ENCODE data around the gene RRAS2.
"Not testable (repeated sequence)": the region's sequence is repeated elsewhere in the genome, so short reads cannot be mapped to it uniquely, and the experiment has no call there.

Gene RRAS2

GRCh38 chr11:14358729-14359439 lies at the start of gene RRAS2:
Gene RRAS2 (minus strand): TSS chr11:14359183. CDS start chr11:14358870, 313 bp downstream.
- DNase-seq (ENCODE audit: low spot score) = peak; percentile 91

- no peak for DNase-seq (ENCODE audit: low spot score)
Measured at GRCh38 chr11:14408612-14409011, 49.6 kb upstream of the RRAS2 start.

DNA sequence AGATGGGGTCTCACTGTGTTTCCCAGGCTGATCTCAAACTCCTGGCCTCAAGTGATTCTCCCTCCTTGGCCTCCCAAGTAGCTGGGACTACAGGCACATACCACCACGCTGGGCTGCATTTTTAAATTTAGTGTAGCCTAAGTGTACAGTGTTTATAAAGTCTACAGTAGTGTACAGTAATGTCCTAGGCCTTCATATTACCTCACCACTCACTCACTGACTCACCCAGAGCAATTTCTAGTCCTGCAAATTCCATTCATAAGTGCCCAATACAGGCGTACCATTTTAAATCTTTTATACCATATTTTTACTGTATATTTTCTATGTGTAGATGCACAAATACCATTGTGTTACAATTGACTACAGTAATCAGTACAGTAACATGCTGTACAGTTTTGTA lies 47.1 kb upstream of the RRAS2 start:
- DNase-seq (ENCODE audit: low spot score) = not testable (repeated sequence)

DNA sequence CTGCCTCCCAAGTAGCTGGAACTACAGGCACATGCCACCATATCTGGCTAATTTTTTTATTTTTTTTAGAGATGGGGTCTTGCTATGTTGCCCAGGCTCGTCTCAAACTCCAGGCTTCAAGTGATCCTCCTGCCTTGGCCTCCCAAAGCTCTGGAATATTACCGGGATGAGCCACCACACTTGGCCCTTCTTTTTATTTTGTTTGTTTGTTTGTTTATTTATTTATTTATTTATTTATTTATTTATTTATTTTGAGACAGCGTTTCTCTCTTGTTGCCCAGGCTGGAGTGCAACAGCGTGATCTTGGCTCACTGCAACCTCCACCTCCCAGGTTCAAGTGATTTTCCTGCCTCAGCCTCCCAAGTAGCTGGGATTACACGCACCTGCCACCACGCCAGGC lies 44.5 kb upstream of the RRAS2 start:
- DNase-seq (ENCODE audit: low spot score) = not testable (repeated sequence)

DNA sequence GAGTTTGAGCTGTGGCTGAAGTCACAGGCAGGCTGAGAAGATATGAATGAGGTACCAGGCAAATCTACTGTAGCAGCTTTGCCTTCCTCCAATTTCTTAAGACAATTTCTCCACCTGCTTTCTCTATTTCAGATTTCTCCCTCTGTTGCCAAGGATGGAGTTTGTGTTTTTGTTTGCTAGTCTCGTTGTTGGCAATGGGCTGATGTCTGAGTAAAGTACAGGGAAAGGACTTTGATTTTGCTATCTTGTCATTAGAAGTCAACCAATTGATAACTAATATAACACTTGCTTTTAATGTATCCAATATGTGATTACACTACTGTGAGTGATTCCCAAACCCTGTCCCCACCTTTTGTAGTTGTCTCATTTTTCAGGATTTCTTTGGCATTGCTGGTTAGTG lies 40.1 kb upstream of the RRAS2 start:
- no peak for DNase-seq (ENCODE audit: low spot score)

DNA sequence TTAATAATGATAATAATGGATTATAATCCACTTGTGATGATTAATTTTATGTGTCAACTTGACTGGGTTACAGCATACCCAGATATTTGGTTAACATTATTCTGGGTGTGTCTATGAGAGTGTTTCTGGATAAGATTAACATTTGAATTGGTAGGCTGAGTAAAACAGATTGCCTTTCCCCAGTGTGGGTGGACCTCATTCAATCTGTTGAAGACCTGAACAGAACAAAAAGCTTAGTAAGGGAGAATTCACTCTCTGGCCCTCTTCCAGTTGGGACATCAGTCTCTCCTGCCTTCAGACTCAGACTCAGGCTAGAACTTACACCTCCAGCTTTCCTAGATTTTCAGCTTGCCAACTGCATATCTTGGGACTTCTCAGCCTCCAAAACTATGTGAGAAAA lies 37.3 kb upstream of the RRAS2 start:
- no peak for DNase-seq (ENCODE audit: low spot score)

GRCh38 chr11:14393889-14394288 lies 34.9 kb upstream of the RRAS2 start:
- no peak for DNase-seq (ENCODE audit: low spot score)

DNA sequence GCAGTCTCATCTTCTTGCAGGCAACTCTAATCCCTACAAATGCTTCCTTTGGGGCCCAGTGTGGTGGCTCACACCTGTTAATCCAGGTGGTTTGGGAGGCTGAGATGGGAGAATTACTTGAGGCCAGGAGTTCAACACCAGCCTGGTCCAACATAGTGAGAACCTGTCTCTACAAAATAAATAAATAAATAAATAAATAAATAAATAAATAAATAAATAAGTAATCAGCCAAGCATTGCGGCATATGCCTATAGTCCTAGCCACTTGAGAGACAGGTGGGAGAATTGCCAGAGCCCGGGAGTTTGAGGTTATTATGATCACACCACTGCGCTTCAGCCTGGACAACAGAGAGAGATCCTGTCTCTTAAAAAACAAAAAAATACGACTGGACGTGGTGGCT lies 34.1 kb upstream of the RRAS2 start:
- no peak for DNase-seq (ENCODE audit: low spot score)

DNA sequence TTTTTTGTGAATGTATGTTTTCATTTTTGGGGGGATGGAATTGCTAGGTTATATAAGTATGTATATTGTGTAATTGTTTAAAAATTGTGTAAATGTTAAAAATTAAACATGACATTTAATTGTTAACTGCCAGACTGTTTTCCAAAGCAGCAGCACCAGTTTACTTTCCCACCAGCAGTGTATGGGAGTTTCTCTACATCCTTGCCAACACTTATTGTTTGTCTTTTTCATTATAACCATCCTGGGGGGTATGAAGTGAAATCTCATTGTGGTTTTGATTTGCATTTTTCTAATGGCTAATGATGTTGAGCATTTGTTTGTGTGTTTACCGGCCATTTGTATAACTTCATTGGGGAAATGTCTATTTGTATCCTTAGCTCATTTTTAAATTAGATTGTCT lies 31.7 kb upstream of the RRAS2 start:
- DNase-seq (ENCODE audit: low spot score) = no peak

DNA sequence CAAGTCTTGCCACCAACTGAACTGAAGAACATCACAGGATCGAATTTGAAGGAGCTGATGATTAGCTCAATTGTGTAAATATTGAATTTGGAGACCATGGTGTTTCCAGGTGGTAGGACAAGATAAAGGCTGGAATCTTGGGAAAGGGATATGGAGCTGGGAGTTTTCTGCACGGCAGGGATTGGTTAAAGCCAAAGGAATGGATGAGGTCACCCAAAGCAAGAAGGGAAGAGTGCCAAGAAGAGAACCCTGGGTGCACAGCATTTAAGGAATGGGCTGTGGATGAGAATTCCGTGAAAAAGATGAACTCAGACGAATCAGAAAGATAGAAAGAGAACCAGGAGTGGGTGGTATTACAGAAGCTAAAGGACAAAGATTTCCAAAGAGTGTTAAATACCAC lies 29.4 kb upstream of the RRAS2 start:
- DNase-seq (ENCODE audit: low spot score) = no peak

DNA sequence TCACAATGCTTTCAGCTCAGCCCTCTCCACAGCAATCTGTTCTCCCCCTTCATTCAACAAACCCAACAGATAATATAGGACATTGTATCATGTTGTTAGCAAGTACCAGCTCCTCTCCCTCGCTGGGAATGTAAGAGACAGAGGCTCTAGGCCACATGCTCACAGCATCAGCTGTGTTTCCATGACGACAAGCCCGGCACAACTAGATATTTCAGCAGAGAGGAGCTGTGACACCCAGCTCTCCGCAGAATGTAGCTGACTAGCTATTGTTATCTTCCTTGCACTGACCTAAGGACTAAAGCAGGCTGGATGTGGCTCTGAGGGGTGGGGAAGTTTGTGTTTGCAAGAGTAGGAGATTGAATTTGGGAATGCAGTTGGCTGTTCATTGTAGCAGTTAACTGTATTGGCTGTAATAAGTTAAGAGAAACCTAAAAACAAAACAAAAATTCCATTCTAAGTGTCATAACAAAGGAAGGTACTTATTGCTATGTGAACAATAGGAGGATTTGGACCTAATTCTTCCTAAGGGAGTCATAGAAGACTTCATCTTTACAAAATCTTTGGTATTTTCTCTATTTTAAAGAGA lies 28.0 kb upstream of the RRAS2 start:
- DNase-seq (ENCODE audit: low spot score) = peak; percentile 57

DNA sequence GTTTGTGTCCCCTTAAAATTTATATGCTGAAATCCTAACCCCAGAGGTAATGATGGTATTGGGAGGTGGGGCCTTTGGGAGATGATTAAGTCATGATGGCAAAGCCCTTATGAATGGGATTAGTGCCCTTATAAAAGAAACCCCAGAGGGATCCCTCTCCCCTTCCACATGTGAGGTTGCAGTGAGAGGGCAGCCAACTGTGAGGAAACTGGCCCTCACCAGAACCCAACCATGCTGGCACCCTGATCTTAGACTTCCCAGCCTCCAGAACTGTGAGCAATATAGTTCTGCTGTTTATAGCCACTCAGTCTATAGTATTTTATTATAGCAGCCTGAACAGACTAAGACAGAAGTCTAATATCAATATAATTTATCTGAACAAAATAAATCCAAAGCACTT lies 27.1 kb upstream of the RRAS2 start:
- DNase-seq (ENCODE audit: low spot score) = no peak

DNA sequence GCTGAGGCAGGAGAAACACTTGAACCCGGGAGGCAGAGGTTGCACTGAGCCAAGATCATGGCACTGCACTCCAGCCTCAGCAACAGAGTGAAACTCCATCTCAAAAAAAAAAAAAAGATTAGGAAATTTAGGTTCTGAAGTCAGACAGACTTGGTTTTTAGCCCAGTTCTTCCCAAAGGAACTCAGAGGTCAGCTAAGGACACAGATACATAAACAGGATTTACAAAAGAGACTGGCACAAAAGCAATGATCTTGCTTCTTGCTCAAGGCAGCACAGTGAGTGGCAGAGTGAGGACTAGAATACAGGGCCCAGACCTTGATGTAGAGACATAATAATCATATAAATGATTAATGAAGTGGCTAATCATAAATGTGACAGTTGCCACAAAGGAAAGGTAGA lies 25.4 kb upstream of the RRAS2 start:
- no peak for DNase-seq (ENCODE audit: low spot score)

DNA sequence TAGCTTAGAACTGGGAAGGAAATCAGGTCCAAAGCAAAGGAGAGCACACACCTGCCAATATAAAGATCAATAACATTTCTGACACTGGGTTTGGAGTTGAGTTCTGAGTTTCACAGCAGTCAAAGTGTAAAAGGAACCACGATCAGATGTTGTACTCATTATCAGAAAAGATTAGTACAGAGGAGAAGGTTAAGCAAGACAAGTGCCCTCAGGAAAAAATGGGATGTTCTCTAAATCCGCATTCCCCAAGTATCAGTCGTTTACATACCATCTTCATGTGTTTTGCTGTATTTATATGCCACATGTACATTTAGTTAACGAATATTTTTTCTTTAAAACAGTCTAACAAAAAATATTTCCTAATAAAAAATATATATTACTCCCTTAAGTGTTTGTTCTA lies 23.0 kb upstream of the RRAS2 start:
- DNase-seq (ENCODE audit: low spot score) = no peak

GRCh38 chr11:14380947-14381561 lies 22.1 kb upstream of the RRAS2 start:
- DNase-seq (ENCODE audit: low spot score) = peak; percentile 83

- DNase-seq (ENCODE audit: low spot score) = no peak
Measured at GRCh38 chr11:14380125-14380936, 21.3 kb upstream of the RRAS2 start.

GRCh38 chr11:14378171-14378570 lies 19.2 kb upstream of the RRAS2 start:
- no peak for DNase-seq (ENCODE audit: low spot score)

GRCh38 chr11:14376920-14377319 lies 17.9 kb upstream of the RRAS2 start:
- DNase-seq (ENCODE audit: low spot score) = no peak

GRCh38 chr11:14374922-14375830 lies 16.2 kb upstream of the RRAS2 start:
- peak; percentile 36 for DNase-seq (ENCODE audit: low spot score)

DNA sequence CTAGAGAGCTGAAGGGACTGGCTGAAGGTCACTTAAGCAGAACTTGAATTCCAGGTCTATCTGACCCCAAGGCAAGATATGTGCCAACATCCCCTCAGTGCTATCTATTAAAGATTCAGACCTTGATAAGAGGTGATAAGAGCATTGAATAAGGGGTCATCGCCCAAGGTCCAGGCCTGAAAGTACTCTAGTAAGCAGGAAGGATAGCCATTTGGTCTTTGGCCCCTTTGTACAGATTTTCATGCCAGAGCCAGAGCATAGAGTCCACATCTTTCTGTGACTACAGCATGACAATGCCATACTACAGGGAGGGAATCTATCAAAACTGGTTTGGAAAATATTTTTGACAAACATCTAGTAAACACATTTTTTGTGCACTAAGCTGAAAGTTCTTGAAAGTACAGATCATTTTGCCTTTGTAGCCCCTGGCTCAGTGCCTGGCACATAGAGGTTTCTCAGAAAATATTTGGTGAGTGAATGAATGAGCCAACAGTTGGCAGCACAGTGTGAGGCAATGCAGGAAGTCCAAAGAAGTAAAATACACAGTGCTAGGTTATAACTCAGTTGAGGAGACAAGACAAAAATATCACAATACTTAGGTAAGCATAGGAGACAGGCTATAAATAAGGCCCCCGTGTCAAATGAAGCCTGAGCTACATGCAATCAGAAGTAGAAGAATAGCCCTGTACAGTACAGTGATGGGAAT lies 15.1 kb upstream of the RRAS2 start:
- DNase-seq (ENCODE audit: low spot score) = no peak

DNA sequence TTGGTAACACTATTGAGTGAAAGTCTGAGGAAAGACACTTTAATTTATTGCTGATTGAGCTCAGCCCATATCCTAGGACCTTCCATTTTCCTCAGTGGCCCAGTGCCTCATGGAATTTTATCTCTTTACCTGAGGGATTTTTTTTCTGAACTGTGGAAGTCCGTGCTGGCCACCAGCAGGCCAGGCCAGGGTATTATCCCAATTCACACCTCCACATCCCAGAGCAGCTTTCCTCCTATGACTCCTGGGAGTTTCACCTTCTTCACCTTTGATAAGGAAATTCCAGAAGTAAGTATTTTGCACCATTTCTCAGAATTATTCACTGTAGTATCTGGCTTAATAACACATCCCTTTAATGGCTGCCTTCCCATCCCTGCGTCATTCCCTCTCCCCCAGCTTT lies 13.0 kb upstream of the RRAS2 start:
- no peak for DNase-seq (ENCODE audit: low spot score)
